ENCODE data around the gene TEAD1. TPM values are rescaled to one million over a fixed set of nuclear protein-coding genes. Genes with fewer than 3 reads are reported as not detected.

TEAD1 gene
- total RNA-seq, 2 donors from 2014 or later: 47.9 to 87.0 TPM

- no peak for TF ChIP-seq POLR2AphosphoS5 (IDR thresholded peaks at IDR 0.05)
- no peak for TF ChIP-seq POLR2A (IDR thresholded peaks at IDR 0.05)
- no peak for TF ChIP-seq CTCF (IDR thresholded peaks at IDR 0.05)
- Histone ChIP-seq H3K4me3 (no peak overlapping the region), H3K36me3 (no peaks in the 10 kb centered on the region), H3K27me3 (replicated peaks; ENCODE audit: insufficient read depth) (no peaks in the 10 kb centered on the region), H3K4me1 (replicated peaks) (peaks cover 14% of the 10 kb centered on the region), H3K27ac (peak overlapping the region; percentile 26 to 50), H3K9me3 (no peaks in the 10 kb centered on the region)
- intact Hi-C loops (cut with DNase I): loop anchor here (10.0 kb wide), 1 partner anchor 78 kb away; no protein-coding TSS in a partner anchor
- WGBS: 37% methylated on average over 7 of the region's 7 CpGs
- no peak for DNase-seq (ENCODE audit: low spot score)
Observed at GRCh38 chr11:12803086-12803826, 129.0 kb downstream of the TEAD1 start.

- no peak for DNase-seq (ENCODE audit: low spot score)
- intact Hi-C loops (cut with DNase I): loop anchor here (10.0 kb wide), 1 partner anchor 81 kb away; no protein-coding TSS in a partner anchor
- no peak for TF ChIP-seq POLR2A (IDR thresholded peaks at IDR 0.05)
- H3K9me3 ChIP-seq: no peaks in the 10 kb centered on the region
- H3K27ac ChIP-seq: no peak overlapping the region
- H3K4me3 ChIP-seq: no peak overlapping the region
- H3K27me3 ChIP-seq (replicated peaks; ENCODE audit: insufficient read depth): no peaks in the 10 kb centered on the region
- H3K36me3 ChIP-seq: no peaks in the 10 kb centered on the region
- peaks cover 5% of the 10 kb centered on the region for H3K4me1 ChIP-seq (replicated peaks)
- 56% methylated on average over 2 of the region's 2 CpGs for WGBS
Observed at GRCh38 chr11:12806113-12806512, 131.9 kb downstream of the TEAD1 start.

GRCh38 chr11:12807621-12808020 lies 133.4 kb downstream of the TEAD1 start:
- intact Hi-C loops (cut with DNase I): loop anchor here (10.0 kb wide), 1 partner anchor 83 kb away; no protein-coding TSS in a partner anchor
- Histone ChIP-seq H3K4me1 (replicated peaks) (peaks cover 5% of the 10 kb centered on the region), H3K27me3 (replicated peaks; ENCODE audit: insufficient read depth) (no peaks in the 10 kb centered on the region), H3K9me3 (no peaks in the 10 kb centered on the region), H3K4me3 (no peak overlapping the region), H3K36me3 (no peaks in the 10 kb centered on the region), H3K27ac (no peak overlapping the region)
- 93% methylated on average over 6 of the region's 6 CpGs for WGBS
- DNase-seq (ENCODE audit: low spot score): no peak
- TF ChIP-seq CTCF (IDR thresholded peaks at IDR 0.05): no peak
- TF ChIP-seq POLR2AphosphoS5 (IDR thresholded peaks at IDR 0.05): no peak

- Histone ChIP-seq H3K27ac (no peak overlapping the region), H3K9me3 (no peaks in the 10 kb centered on the region), H3K4me1 (replicated peaks) (no peaks in the 10 kb centered on the region), H3K4me3 (no peak overlapping the region), H3K36me3 (no peaks in the 10 kb centered on the region), H3K27me3 (replicated peaks; ENCODE audit: insufficient read depth) (no peaks in the 10 kb centered on the region)
- intact Hi-C loops (cut with DNase I): loop anchor here (10.0 kb wide), 1 partner anchor 84 kb away; no protein-coding TSS in a partner anchor
- no peak for DNase-seq (ENCODE audit: low spot score)
- TF ChIP-seq CTCF (IDR thresholded peaks at IDR 0.05) (no peak), POLR2A (IDR thresholded peaks at IDR 0.05) (no peak), POLR2AphosphoS5 (IDR thresholded peaks at IDR 0.05) (no peak)
- 67% methylated on average over 1 of the region's 1 CpG for WGBS
Observed at GRCh38 chr11:12808519-12808918, 134.3 kb downstream of the TEAD1 start.

GRCh38 chr11:12809364-12809763 lies 135.1 kb downstream of the TEAD1 start:
- Histone ChIP-seq H3K36me3 (no peaks in the 10 kb centered on the region), H3K4me1 (replicated peaks) (peaks cover 2% of the 10 kb centered on the region), H3K9me3 (no peaks in the 10 kb centered on the region), H3K4me3 (no peak overlapping the region), H3K27me3 (replicated peaks; ENCODE audit: insufficient read depth) (no peaks in the 10 kb centered on the region), H3K27ac (no peak overlapping the region)
- DNase-seq (ENCODE audit: low spot score): no peak
- 90% methylated on average over 3 of the region's 3 CpGs for WGBS
- intact Hi-C loops (cut with DNase I): loop anchor here (10.0 kb wide), 1 partner anchor 85 kb away; no protein-coding TSS in a partner anchor
- TF ChIP-seq POLR2AphosphoS5 (IDR thresholded peaks at IDR 0.05) (no peak), CTCF (IDR thresholded peaks at IDR 0.05) (no peak), POLR2A (IDR thresholded peaks at IDR 0.05) (no peak)
